Right lobe of liver (tissue), 6 donors: ENCODE measurements around the gene ACE2. TPM values are rescaled to one million over a fixed set of nuclear protein-coding genes. Genes with fewer than 3 reads are reported as not detected.

ENCODE experiments used
- ATAC-seq, 4 donors: fragments of 200-7000 bp; cut with Tn5 transposase; one replicate each; pipeline ENCODE4 v1.9.1; 2020; ENCODE audit warnings: mild to moderate bottlenecking in 4 of 4, moderate library complexity in 4 of 4
- DNase-seq, 3 donors: peaks; one replicate each; pipeline ENCODE4 v3.0.0-alpha.2; 2020
- H3K27ac ChIP-seq, 3 donors: fragments of 200-600 bp; one replicate each; pipeline ENCODE4 v1.8.0; 2022
- H3K27me3 ChIP-seq, 2 donors: fragments of 200-600 bp; one replicate each; pipeline ENCODE4 v1.8.0; 2022
- H3K36me3 ChIP-seq, 4 donors: fragments of 200-600 bp; sonication (generic) in 1 of 4; one replicate each; pipeline versions ENCODE4 v1.5.1 to v1.8.0; 2017 to 2022; ENCODE audit warnings: control low read depth in 1 of 4
- H3K4me1 ChIP-seq, 4 donors: fragments of 200-600 bp; sonication (generic) in 1 of 4; one replicate each; pipeline versions ENCODE4 v1.5.1 to v1.8.0; 2017 to 2022; ENCODE audit warnings: control low read depth in 1 of 4
- H3K4me3 ChIP-seq, 3 donors: fragments of 200-600 bp; one replicate each; pipeline ENCODE4 v1.8.0; 2022
- H3K9me3 ChIP-seq, 4 donors: fragments of 200-600 bp; sonication (generic) in 1 of 4; one replicate each; pipeline versions ENCODE4 v1.5.1 to v1.8.0; 2017 to 2022; ENCODE audit warnings: control low read depth in 1 of 4
- CTCF ChIP-seq, 4 donors: fragments of 200-600 bp in 3 of 4; fragments of 450-650 bp in 1 of 4; IDR thresholded peaks; one replicate each; pipeline versions ENCODE4 v1.5.1 to v1.8.0; 2016 to 2022; ENCODE audit warnings: antibody characterized with exemption in 4 of 4, mild to moderate bottlenecking in 2 of 4
- POLR2A ChIP-seq: fragments of 450-650 bp; IDR thresholded peaks from one replicate; pipeline ENCODE4 v1.6.1; 2017; ENCODE audit warnings: antibody characterized with exemption, mild to moderate bottlenecking
- WGBS: methylation state at CpG from one replicate; pipeline ENCODE4 v1.1.6; 2018; ENCODE audit warnings: low coverage, low lambda C conversion rate; ENCODE audit not compliant: insufficient coverage; ENCODE audit errors: missing lambda C conversion rate; 5-methylcytosine and 5-hydroxymethylcytosine counted together
- intact Hi-C, 2 donors: fragments of 100-400 bp; cut with DNase I; formaldehyde crosslinking; loops; one replicate each; pipeline versions ENCODE4 v1.11.2 to v1.14.1; 2022
- total RNA-seq, 6 experiments: library from RNA; depleted of rRNA in 2 of 6; stranded (reverse); fragments of >200 nt in 2 of 6; fragmentation: NEBNext Ultra II Directional in 3 of 6; extraction: Animal tissue kit (Norgen Biotek cat#: 25700) in 3 of 6; gene quantifications; one replicate each; pipeline versions ENCODE4 v1.1.0 to v1.2.4, GENCODE V29; 2016 to 2023
- donor health status: DM: no; HTN: yes; CAD: no.
- donor health status: DM: no; HTN: no; CAD: no.
- donor health status: DM: no; HTN: no; CAD: no.
- donor health status: DM: no; HTN: yes; CAD: no.
- donor health status: DM: no; HTN: yes; CAD: no.

The ACE2 gene
- total RNA-seq, 6 experiments from 2014 or later: 0.92 to 8.7 (median 1.4) TPM

GRCh38 chrX:15559227-15559626, 41.5 kb downstream of the ACE2 start:
- DNase-seq: no peak
- no peak overlapping the region for H3K27ac ChIP-seq
- no peaks in the 10 kb centered on the region for H3K36me3 ChIP-seq
- intact Hi-C loops: no loop called here
- no peak for ATAC-seq
- no peak overlapping the region for H3K4me3 ChIP-seq
- H3K4me1 ChIP-seq: no peaks in the 10 kb centered on the region
- WGBS: 65% methylated on average over 2 of the region's 3 CpGs
- H3K27me3 ChIP-seq: no peaks in the 10 kb centered on the region
- no peak for TF ChIP-seq CTCF (IDR thresholded peaks at IDR 0.05)
- TF ChIP-seq POLR2A: no peak
- no peaks in the 10 kb centered on the region for H3K9me3 ChIP-seq

- H3K36me3 ChIP-seq: no peaks in the 10 kb centered on the region
- H3K27ac ChIP-seq: no peak overlapping the region
- 28% methylated on average over 4 of the region's 8 CpGs for WGBS
- H3K9me3 ChIP-seq: no peaks in the 10 kb centered on the region
- intact Hi-C loops: no loop called here
- TF ChIP-seq POLR2A (no peak), CTCF (IDR thresholded peaks at IDR 0.05) (no peak)
- ATAC-seq: peak in 1 of 4 donors; percentile 39
- no peaks in the 10 kb centered on the region for H3K4me1 ChIP-seq
- no peak overlapping the region for H3K4me3 ChIP-seq
- no peak for DNase-seq
- no peaks in the 10 kb centered on the region for H3K27me3 ChIP-seq
Observed at GRCh38 chrX:15549189-15550012, 51.4 kb downstream of the ACE2 start.

- TF ChIP-seq CTCF (IDR thresholded peaks at IDR 0.05): no peak
- no peak for TF ChIP-seq POLR2A
Observed at GRCh38 chrX:15547356-15547755, 53.4 kb downstream of the ACE2 start.

GRCh38 chrX:15546745-15547144, 54.0 kb downstream of the ACE2 start:
- 45% methylated on average over 5 of the region's 5 CpGs for WGBS

More at GRCh38 chrX:15547356-15547755, 53.4 kb downstream of the ACE2 start:
- H3K27me3 ChIP-seq: no peaks in the 10 kb centered on the region
- H3K9me3 ChIP-seq: no peaks in the 10 kb centered on the region
- no peaks in the 10 kb centered on the region for H3K4me1 ChIP-seq
- DNase-seq (no peak), ATAC-seq (no peak)
- H3K27ac ChIP-seq: no peak overlapping the region
- intact Hi-C loops: no loop called here
- H3K4me3 ChIP-seq: no peak overlapping the region
- 69% methylated on average over 2 of the region's 2 CpGs for WGBS
- no peaks in the 10 kb centered on the region for H3K36me3 ChIP-seq

More at GRCh38 chrX:15546745-15547144, 54.0 kb downstream of the ACE2 start:
- Histone ChIP-seq H3K4me1 (no peaks in the 10 kb centered on the region), H3K27me3 (no peaks in the 10 kb centered on the region), H3K36me3 (no peaks in the 10 kb centered on the region), H3K9me3 (no peaks in the 10 kb centered on the region), H3K4me3 (no peak overlapping the region), H3K27ac (no peak overlapping the region)
- no peak for ATAC-seq
- no peak for DNase-seq
- TF ChIP-seq CTCF (IDR thresholded peaks at IDR 0.05): no peak
- no peak for TF ChIP-seq POLR2A
- intact Hi-C loops: no loop called here
